GM20000 (cell line): ENCODE measurements around the gene STEAP3.

ENCODE experiments used
- DNase-seq: peaks from one replicate; pipeline ENCODE4 v3.0.0; 2012; ENCODE audit warnings: low spot score
- TF ChIP-seq, protein P1 (sequence below): IDR thresholded peaks from 2 replicates; pipeline ENCODE4 v1.5.1; 2012; ENCODE audit warnings: mild to moderate bottlenecking, control low read depth; ENCODE audit errors: extremely low read depth, missing control alignments

The STEAP3 gene

GRCh38 chr2:119249311-119249710 lies 25.7 kb downstream of the STEAP3 start:
- TF ChIP-seq, protein P1, sequence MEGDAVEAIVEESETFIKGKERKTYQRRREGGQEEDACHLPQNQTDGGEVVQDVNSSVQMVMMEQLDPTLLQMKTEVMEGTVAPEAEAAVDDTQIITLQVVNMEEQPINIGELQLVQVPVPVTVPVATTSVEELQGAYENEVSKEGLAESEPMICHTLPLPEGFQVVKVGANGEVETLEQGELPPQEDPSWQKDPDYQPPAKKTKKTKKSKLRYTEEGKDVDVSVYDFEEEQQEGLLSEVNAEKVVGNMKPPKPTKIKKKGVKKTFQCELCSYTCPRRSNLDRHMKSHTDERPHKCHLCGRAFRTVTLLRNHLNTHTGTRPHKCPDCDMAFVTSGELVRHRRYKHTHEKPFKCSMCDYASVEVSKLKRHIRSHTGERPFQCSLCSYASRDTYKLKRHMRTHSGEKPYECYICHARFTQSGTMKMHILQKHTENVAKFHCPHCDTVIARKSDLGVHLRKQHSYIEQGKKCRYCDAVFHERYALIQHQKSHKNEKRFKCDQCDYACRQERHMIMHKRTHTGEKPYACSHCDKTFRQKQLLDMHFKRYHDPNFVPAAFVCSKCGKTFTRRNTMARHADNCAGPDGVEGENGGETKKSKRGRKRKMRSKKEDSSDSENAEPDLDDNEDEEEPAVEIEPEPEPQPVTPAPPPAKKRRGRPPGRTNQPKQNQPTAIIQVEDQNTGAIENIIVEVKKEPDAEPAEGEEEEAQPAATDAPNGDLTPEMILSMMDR: no peak
- no peak for DNase-seq

DNA sequence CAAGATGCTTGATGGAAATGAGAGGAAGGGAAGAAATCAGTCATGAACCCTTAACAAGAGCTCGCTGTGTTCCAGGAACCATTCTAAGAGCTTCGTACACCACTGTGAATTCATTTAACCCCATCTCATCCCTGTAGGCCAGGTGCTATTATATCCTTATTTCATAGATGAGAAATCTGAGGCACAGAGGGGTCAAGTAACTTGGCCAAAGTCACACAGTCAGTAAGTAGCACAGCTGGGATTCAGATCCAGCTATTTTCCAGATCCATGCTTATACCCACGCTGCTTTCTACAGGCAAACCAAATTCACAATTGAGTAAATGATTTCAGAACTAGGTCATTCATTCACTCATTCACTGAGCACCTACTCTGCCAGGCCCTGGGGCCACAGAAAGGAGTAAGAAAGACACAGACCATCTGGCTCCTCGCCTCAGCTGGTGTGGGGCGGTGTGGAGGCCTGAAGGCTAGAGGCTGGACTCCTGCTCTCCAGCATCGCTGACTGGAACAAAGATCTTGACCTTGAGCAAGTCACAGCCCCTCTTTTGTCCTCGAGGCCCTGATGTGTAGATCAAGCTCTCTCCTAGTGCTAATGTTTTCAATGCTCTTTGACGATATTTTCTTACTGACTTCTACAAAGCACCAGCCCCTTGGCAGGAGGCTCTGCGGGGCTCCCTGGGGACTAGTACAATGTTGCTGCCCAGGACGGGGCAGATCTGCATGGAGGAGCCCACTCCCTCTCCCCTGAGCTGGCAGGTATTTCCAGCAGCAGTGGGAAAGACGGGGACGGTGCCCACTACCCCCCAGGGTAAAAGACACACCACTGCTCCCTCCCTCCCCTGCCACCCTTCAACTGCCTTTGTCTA lies 26.5 kb downstream of the STEAP3 start:
- DNase-seq: no peak
- TF ChIP-seq, protein P1: no peak

DNA sequence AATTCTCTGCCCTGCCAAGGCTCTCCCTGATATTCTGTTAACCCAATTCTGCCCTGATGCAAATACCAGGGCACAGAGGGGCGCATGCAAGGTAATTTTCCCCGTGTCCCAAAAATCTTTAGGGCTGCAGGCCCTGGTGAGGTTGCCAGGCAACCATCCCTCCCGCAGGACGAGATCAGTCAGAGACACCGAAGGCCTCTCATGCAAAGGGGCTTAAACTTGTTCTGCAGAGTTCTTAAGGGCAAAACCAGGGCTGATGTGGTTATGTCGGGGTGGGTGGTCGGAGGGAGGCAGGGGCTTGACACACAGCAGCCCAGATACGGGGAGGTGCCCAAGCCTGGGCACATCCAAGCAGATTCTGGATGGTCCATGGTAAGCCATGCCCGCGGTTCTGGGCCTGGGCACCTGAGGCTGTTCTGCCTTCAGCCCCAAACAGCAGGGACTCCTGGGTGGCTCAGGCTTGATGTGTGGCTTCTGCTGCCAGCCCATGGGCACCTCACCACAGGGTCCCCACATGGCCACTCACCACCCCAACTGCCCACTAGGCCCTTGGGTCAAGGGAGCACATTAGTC lies 27.2 kb downstream of the STEAP3 start:
- DNase-seq: no peak
- TF ChIP-seq, protein P1: no peak

- TF ChIP-seq, protein P1: no peak
Observed at GRCh38 chr2:119251652-119252051, 28.0 kb downstream of the STEAP3 start.

DNA sequence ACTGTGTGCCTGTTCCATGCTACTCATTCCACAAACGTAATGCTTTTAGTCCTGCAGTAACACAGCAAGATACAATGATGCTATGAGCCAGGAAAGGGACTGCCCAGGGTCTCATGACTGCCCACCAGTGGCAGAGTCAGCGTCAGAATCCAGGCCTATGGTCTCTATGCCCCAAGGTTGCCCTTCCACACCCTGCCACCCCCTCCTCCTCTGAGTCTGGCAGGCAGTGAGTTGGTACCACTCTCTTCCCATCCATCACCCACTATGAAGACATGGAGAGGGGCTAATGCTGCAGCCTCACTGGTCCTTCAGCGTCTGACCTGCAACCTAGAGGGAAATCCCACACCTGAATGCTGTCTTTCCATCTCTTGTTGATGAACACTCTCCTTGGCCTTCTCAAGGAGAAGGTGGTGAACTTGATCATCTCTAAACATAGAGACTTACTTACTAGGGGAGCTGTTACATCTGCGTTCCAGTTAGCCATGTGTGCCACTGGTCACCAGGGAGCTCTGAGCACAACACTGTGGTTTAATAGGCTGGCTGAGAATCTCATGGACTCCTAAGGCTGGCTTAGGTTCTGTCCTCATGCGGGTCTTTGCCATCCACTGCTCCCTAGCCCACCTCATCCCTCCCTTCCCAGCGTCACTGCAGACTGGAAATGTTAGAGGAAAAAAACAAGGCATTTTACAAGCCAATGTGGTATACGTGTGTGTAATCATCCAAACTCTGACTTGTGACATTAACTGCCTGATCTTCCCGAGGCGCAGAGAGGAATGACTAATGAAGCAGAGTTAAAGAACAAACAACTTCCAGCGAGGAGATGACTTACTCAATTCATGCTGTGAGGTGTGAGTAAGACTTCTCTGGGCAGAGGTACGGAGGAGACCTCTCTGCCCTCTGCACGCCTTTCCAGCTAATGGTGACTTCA lies 28.8 kb downstream of the STEAP3 start:
- no peak for DNase-seq
- TF ChIP-seq, protein P1: no peak

More at GRCh38 chr2:119251652-119252051, 28.0 kb downstream of the STEAP3 start:
- no peak for DNase-seq

DNA sequence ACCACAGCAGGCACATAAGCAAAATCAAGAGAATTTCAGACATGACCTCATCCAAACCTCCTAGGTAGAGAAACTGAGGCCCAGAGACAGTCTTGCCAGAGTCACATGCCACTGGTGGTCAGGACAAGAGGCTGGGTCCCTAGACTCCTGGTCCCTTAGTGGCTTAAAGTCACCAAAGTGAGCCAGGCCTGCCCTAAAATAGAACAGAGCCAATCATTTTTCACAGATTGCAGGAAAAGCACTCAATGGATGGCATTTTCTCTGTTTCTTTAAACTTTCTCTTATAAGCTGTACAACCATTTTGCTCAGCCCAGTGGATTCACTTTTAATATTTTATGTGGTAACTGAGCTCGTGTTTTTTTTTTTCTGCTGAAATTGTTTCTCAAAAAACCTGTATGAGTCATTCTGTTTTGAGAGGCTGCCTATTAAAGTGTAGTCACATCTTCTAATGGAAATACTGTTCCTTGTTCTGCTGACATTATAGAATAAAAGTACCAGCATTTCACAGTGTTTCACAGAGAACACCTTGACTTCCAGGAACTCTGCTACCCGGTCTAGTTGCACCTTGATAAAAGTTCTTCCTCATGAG lies 29.6 kb downstream of the STEAP3 start:
- TF ChIP-seq, protein P1: no peak
- no peak for DNase-seq
